K562 (cell line): Measurements from ENCODE around the gene ODC1.

ENCODE experiments used
- FOXJ3 ChIP-seq: sonication (generic); formaldehyde crosslinking; IDR thresholded peaks from 2 replicates; pipeline ENCODE4 v1.4.0; 2020; ENCODE audit warnings: mild to moderate bottlenecking, missing genetic modification reagents
- HLTF ChIP-seq: fragments of 450-650 bp; IDR thresholded peaks from 2 replicates; pipeline ENCODE4 v1.6.1; 2016
- NR2C2 ChIP-seq, 2 experiments: fragments of 200-800 bp in 1 of 2; sonication (Bioruptor generic) in 1 of 2; sonication (generic) in 1 of 2; formaldehyde crosslinking in 1 of 2; IDR thresholded peaks; 2 replicates each; pipeline versions ENCODE4 v1.6.1 to v1.8.0; 2016 to 2022; ENCODE audit warnings: mild to moderate bottlenecking in 1 of 2, missing compliant biosample characterization in 1 of 2, missing genetic modification characterization in 1 of 2, missing genetic modification reagents in 1 of 2
- RCOR1 ChIP-seq, 2 experiments: IDR thresholded peaks; 2 replicates each; pipeline ENCODE4 v1.6.1; 2012; ENCODE audit warnings: low read depth in 2 of 2, low read length in 2 of 2, borderline replicate concordance in 1 of 2, improper control_type of control experiment in 1 of 2
- SIRT6 ChIP-seq: IDR thresholded peaks from one replicate; pipeline ENCODE4 v1.6.1; 2012; ENCODE audit warnings: low read depth, mild to moderate bottlenecking, control low read depth, inconsistent platforms, low read length, moderate library complexity
- SMAD3 ChIP-seq: fragments of 450-650 bp; formaldehyde crosslinking; conservative IDR thresholded peaks from 2 replicates; pipeline ENCODE4 v1.4.0; 2020; ENCODE audit warnings: mild to moderate bottlenecking
- SP1 ChIP-seq: sonication (generic); formaldehyde crosslinking; IDR thresholded peaks from 2 replicates; pipeline ENCODE4 v1.8.1; 2022; ENCODE audit warnings: mild to moderate bottlenecking, missing genetic modification reagents
- TAF7 ChIP-seq: fragments of 450-650 bp; IDR thresholded peaks from 2 replicates; pipeline ENCODE4 v1.6.1; 2016; ENCODE audit warnings: missing genetic modification characterization, missing compliant biosample characterization
- TEAD4 ChIP-seq, 2 experiments: sonication (generic) in 1 of 2; formaldehyde crosslinking in 1 of 2; IDR thresholded peaks; 2 replicates each; pipeline versions ENCODE4 v1.6.1 to v1.8.0; 2012 to 2022; ENCODE audit warnings: borderline replicate concordance in 1 of 2, inconsistent platforms in 1 of 2, low read length in 1 of 2, mild to moderate bottlenecking in 1 of 2, missing genetic modification reagents in 1 of 2
- TF ChIP-seq, protein P1 (sequence below): fragments of 450-650 bp; IDR thresholded peaks from 2 replicates; pipeline ENCODE4 v1.6.1; 2016; ENCODE audit warnings: antibody characterized with exemption
- TF ChIP-seq, protein P2 (sequence below): fragments of 150-350 bp; conservative IDR thresholded peaks from 2 replicates; pipeline ENCODE4 v1.6.1; 2014; ENCODE audit warnings: low read length

GRCh38 chr2:10495311-10495987, 47.3 kb upstream of the ODC1 start:
- TF ChIP-seq SIRT6 (no peak), TAF7 (tag) (no peak), FOXJ3 (no peak), RCOR1 (IDR thresholded peaks at IDR 0.05; ENCODE audit: borderline replicate concordance in 1 of 2, low read depth in 2 of 2, low read length in 2 of 2) (no peak), SP1 (CRISPR knock-in tag) (no peak), TEAD4 (IDR thresholded peaks at IDR 0.05; ENCODE audit: low read length) (no peak), TEAD4 (CRISPR knock-in tag; IDR thresholded peaks at IDR 0.05; ENCODE audit: borderline replicate concordance) (no peak), NR2C2 (CRISPR knock-in tag; IDR thresholded peaks at IDR 0.05) (no peak), NR2C2 (tag; IDR thresholded peaks at IDR 0.05) (no peak), HLTF (no peak), SMAD3 (CRISPR knock-in tag) (no peak)
- TF ChIP-seq, protein P1, sequence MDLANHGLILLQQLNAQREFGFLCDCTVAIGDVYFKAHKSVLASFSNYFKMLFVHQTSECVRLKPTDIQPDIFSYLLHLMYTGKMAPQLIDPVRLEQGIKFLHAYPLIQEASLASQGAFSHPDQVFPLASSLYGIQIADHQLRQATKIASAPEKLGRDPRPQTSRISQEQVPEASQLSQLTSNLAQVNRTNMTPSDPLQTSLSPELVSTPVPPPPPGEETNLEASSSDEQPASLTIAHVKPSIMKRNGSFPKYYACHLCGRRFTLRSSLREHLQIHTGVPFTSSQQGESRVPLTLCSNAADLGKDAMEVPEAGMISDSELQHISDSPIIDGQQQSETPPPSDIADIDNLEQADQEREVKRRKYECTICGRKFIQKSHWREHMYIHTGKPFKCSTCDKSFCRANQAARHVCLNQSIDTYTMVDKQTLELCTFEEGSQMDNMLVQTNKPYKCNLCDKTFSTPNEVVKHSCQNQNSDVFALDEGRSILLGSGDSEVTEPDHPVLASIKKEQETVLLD: no peak
- TF ChIP-seq, protein P2, sequence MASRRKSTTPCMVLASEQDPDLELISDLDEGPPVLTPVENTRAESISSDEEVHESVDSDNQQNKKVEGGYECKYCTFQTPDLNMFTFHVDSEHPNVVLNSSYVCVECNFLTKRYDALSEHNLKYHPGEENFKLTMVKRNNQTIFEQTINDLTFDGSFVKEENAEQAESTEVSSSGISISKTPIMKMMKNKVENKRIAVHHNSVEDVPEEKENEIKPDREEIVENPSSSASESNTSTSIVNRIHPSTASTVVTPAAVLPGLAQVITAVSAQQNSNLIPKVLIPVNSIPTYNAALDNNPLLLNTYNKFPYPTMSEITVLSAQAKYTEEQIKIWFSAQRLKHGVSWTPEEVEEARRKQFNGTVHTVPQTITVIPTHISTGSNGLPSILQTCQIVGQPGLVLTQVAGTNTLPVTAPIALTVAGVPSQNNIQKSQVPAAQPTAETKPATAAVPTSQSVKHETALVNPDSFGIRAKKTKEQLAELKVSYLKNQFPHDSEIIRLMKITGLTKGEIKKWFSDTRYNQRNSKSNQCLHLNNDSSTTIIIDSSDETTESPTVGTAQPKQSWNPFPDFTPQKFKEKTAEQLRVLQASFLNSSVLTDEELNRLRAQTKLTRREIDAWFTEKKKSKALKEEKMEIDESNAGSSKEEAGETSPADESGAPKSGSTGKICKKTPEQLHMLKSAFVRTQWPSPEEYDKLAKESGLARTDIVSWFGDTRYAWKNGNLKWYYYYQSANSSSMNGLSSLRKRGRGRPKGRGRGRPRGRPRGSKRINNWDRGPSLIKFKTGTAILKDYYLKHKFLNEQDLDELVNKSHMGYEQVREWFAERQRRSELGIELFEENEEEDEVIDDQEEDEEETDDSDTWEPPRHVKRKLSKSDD: no peak
